Measurements from ENCODE around the gene PDIA6. TPM values are rescaled to one million over a fixed set of nuclear protein-coding genes. Genes with fewer than 3 reads are reported as not detected.

Gene PDIA6
- total RNA-seq, 1 experiment from 2014 or later, result 384 TPM

DNA sequence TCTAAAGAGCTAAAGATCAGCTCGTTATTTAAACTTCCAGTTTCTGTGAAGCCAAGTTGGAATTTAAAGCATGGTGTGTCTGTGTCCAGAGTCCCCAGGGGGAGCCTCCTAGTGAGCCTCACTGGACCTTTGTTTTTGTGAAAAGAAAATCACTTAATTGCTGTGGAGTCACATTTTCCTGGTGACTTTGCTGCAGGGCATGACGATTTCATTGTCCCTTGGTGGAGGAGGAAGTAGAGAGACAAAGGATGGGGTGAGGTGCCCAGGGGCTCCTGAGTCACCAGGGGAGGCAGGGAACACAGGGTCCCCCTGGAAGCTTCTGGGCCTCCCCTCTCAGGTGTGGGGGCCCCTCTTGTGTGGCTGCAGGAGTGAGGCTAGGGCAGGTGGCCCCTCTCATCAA, 71.4 kb downstream of the PDIA6 start:
- H3K4me3 Mint-ChIP-seq (ENCODE audit: unreplicated experiment), result no peak overlapping the region
- no peaks in the 10 kb centered on the region for H3K27me3 ChIP-seq (replicated peaks; ENCODE audit: control insufficient read depth, insufficient read depth, low read length)
- TF ChIP-seq, protein P1, sequence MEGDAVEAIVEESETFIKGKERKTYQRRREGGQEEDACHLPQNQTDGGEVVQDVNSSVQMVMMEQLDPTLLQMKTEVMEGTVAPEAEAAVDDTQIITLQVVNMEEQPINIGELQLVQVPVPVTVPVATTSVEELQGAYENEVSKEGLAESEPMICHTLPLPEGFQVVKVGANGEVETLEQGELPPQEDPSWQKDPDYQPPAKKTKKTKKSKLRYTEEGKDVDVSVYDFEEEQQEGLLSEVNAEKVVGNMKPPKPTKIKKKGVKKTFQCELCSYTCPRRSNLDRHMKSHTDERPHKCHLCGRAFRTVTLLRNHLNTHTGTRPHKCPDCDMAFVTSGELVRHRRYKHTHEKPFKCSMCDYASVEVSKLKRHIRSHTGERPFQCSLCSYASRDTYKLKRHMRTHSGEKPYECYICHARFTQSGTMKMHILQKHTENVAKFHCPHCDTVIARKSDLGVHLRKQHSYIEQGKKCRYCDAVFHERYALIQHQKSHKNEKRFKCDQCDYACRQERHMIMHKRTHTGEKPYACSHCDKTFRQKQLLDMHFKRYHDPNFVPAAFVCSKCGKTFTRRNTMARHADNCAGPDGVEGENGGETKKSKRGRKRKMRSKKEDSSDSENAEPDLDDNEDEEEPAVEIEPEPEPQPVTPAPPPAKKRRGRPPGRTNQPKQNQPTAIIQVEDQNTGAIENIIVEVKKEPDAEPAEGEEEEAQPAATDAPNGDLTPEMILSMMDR (IDR thresholded peaks at IDR 0.05; ENCODE audit: insufficient read depth in 1 of 2, low read depth in 1 of 2, low read length in 1 of 2, severe bottlenecking in 1 of 2, unreplicated experiment in 1 of 2), result no peak
- H3K9me3 ChIP-seq, result no peaks in the 10 kb centered on the region
- BruUV-seq (replicated peaks), result no TSS peak
- ChIA-PET CTCF (interaction anchor here (0.6 kb wide), 1 partner anchor 63 kb away, joined by 3 read pairs; no protein-coding TSS in a partner anchor), POLR2A (no interaction called here)
- peaks cover 20% of the 10 kb centered on the region for H3K4me1 Mint-ChIP-seq (ENCODE audit: low read depth, unreplicated experiment)
- peaks cover 5% of the 10 kb centered on the region for H3K36me3 Mint-ChIP-seq (ENCODE audit: insufficient read depth, unreplicated experiment)
- H3K36me3 ChIP-seq (ENCODE audit: control insufficient read depth, insufficient read depth, low read length), result no peaks in the 10 kb centered on the region
- intact Hi-C loops (cut with micrococcal nuclease; ENCODE audit: unreplicated experiment), result no loop called here
- peaks cover 25% of the 10 kb centered on the region for H3K4me1 ChIP-seq
- no peak overlapping the region for H3K27ac Mint-ChIP-seq (ENCODE audit: unreplicated experiment)
- H3K27me3 Mint-ChIP-seq (ENCODE audit: insufficient read depth, unreplicated experiment), result no peaks in the 10 kb centered on the region
- no peak for DNase-seq
- H3K4me3 ChIP-seq (ENCODE audit: low read depth, low read length), result no peak overlapping the region
- H3K9me3 Mint-ChIP-seq (ENCODE audit: unreplicated experiment), result no peaks in the 10 kb centered on the region

- no peak overlapping the region for H3K4me3 Mint-ChIP-seq (ENCODE audit: unreplicated experiment)
- Histone ChIP-seq H3K36me3 (ENCODE audit: control insufficient read depth, insufficient read depth, low read length) (no peaks in the 10 kb centered on the region), H3K4me1 (peaks cover 25% of the 10 kb centered on the region), H3K4me3 (ENCODE audit: low read depth, low read length) (no peak overlapping the region), H3K27me3 (replicated peaks; ENCODE audit: control insufficient read depth, insufficient read depth, low read length) (no peaks in the 10 kb centered on the region), H3K9me3 (no peaks in the 10 kb centered on the region)
- peaks cover 5% of the 10 kb centered on the region for H3K36me3 Mint-ChIP-seq (ENCODE audit: insufficient read depth, unreplicated experiment)
- ChIA-PET CTCF (interaction anchor here (0.7 kb wide), 1 partner anchor 160 kb away, joined by 3 read pairs; no protein-coding TSS in a partner anchor), POLR2A (no interaction called here)
- no peak for DNase-seq
- no peaks in the 10 kb centered on the region for H3K27me3 Mint-ChIP-seq (ENCODE audit: insufficient read depth, unreplicated experiment)
- H3K4me1 Mint-ChIP-seq (ENCODE audit: low read depth, unreplicated experiment), result peaks cover 20% of the 10 kb centered on the region
- intact Hi-C loops (cut with micrococcal nuclease; ENCODE audit: unreplicated experiment), result no loop called here
- TF ChIP-seq, protein P1 (IDR thresholded peaks at IDR 0.05; ENCODE audit: insufficient read depth in 1 of 2, low read depth in 1 of 2, low read length in 1 of 2, severe bottlenecking in 1 of 2, unreplicated experiment in 1 of 2), result no peak
- no peaks in the 10 kb centered on the region for H3K9me3 Mint-ChIP-seq (ENCODE audit: unreplicated experiment)
- no peak overlapping the region for H3K27ac Mint-ChIP-seq (ENCODE audit: unreplicated experiment)
- BruUV-seq (replicated peaks), result no TSS peak
These were observed 72.4 kb downstream of the PDIA6 start for GRCh38 chr2:10740226-10740625.

DNA sequence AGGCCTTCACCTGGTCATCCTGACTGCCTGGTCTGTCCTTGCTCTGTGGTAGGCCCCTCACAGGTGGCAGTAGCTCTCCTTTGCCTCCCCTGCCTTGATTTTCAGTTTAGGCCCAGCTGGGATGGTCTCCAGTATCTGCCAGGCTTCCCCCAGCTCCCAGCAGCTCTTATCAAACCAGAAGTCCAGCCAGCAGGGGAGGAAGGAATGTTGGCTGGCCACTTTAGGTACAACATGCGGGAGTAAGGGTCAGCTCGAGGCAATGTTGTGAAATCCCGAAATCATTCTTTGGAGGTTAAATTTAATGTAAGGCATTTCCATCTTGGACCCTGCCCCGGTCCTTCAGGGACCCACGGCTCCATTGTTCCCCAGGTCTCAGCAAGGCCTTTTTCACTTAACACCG, 74.4 kb downstream of the PDIA6 start:
- POLR2A ChIA-PET, result no interaction called here
- intact Hi-C loops (cut with micrococcal nuclease; ENCODE audit: unreplicated experiment), result loop anchor here (1.0 kb wide), 1 partner anchor 14 kb away; no protein-coding TSS in a partner anchor
- Mint-ChIP-seq H3K36me3 (ENCODE audit: insufficient read depth, unreplicated experiment) (peaks cover 5% of the 10 kb centered on the region), H3K4me3 (ENCODE audit: unreplicated experiment) (peak overlapping the region; percentile 34), H3K9me3 (ENCODE audit: unreplicated experiment) (no peaks in the 10 kb centered on the region), H3K27ac (ENCODE audit: unreplicated experiment) (peak overlapping the region; percentile 87), H3K4me1 (ENCODE audit: low read depth, unreplicated experiment) (peaks cover 27% of the 10 kb centered on the region), H3K27me3 (ENCODE audit: insufficient read depth, unreplicated experiment) (no peaks in the 10 kb centered on the region)
- BruUV-seq (replicated peaks), result no TSS peak
- TF ChIP-seq, protein P1 (IDR thresholded peaks at IDR 0.05; ENCODE audit: insufficient read depth in 1 of 2, low read depth in 1 of 2, low read length in 1 of 2, severe bottlenecking in 1 of 2, unreplicated experiment in 1 of 2), result no peak
- no peaks in the 10 kb centered on the region for H3K36me3 ChIP-seq (ENCODE audit: control insufficient read depth, insufficient read depth, low read length)
- H3K4me3 ChIP-seq (ENCODE audit: low read depth, low read length), result no peak overlapping the region
- CTCF ChIA-PET, result interaction anchor here (0.9 to 1.1 kb wide), 3 partner anchors 16 to 94 kb away, joined by 3 to 4 read pairs (median 3); no protein-coding TSS in a partner anchor
- peak; percentile 68 to 76 for DNase-seq
- H3K4me1 ChIP-seq, result peaks cover 25% of the 10 kb centered on the region
- no peaks in the 10 kb centered on the region for H3K9me3 ChIP-seq
- H3K27me3 ChIP-seq (replicated peaks; ENCODE audit: control insufficient read depth, insufficient read depth, low read length), result no peaks in the 10 kb centered on the region

All from Caco-2 (cell line).